MCF 10A (cell line): ENCODE results near the gene NREP. TPM values are rescaled to one million over a fixed set of nuclear protein-coding genes. Genes with fewer than 3 reads are reported as not detected.

Source experiments
- BruUV-seq: library from RNA; stranded (reverse); fragments of 400-500 nt; replicated peaks from 2 replicates; lab custom pipeline; 2021; lab: Mats Ljungman, UMichigan
- CTCF ChIA-PET: fragments of 300-600 bp; sonication (Branson Sonifier 250); formaldehyde crosslinking; extraction: SDS; loops from one replicate; lab custom pipeline; 2021; ENCODE audit warnings: antibody characterized with exemption, inconsistent platforms; lab: Yijun Ruan, JAX
- POLR2A ChIA-PET: fragments of 300-600, 350-650 bp; sonication (Branson Sonifier 250); formaldehyde crosslinking; extraction: SDS; loops from one replicate; lab custom pipeline; 2020; ENCODE audit warnings: antibody characterized with exemption, inconsistent platforms; lab: Yijun Ruan, JAX
- DNase-seq: peaks from one replicate; pipeline ENCODE4 v3.0.0-alpha.2; 2018; ENCODE audit not compliant: unreplicated experiment
- H3K27ac Mint-ChIP-seq: one replicate; pipeline ENCODE4 v1.8.0; 2022; ENCODE audit warnings: mild to moderate bottlenecking, low read depth, mixed read lengths; ENCODE audit not compliant: unreplicated experiment
- H3K27me3 Mint-ChIP-seq: one replicate; pipeline ENCODE4 v1.8.0; 2022; ENCODE audit warnings: mixed read lengths; ENCODE audit not compliant: insufficient read depth, unreplicated experiment
- H3K36me3 Mint-ChIP-seq: one replicate; pipeline ENCODE4 v1.8.0; 2022; ENCODE audit warnings: mild to moderate bottlenecking, moderate library complexity, mixed read lengths; ENCODE audit not compliant: insufficient read depth, unreplicated experiment
- H3K4me1 Mint-ChIP-seq: one replicate; pipeline ENCODE4 v1.8.0; 2022; ENCODE audit warnings: mixed read lengths; ENCODE audit not compliant: insufficient read depth, unreplicated experiment
- H3K4me3 Mint-ChIP-seq: one replicate; pipeline ENCODE4 v1.8.0; 2022; ENCODE audit warnings: mild to moderate bottlenecking, moderate library complexity, mixed read lengths; ENCODE audit not compliant: unreplicated experiment
- H3K9me3 Mint-ChIP-seq: one replicate; pipeline ENCODE4 v1.8.0; 2022; ENCODE audit warnings: mixed read lengths; ENCODE audit not compliant: unreplicated experiment
- intact Hi-C: fragments of 100-400 bp; cut with micrococcal nuclease; formaldehyde crosslinking; loops from 2 replicates; pipeline ENCODE4 v1.14.1; 2022
- total RNA-seq: library from RNA; stranded (reverse); gene quantifications from 2 replicates; pipeline ENCODE4 v1.2.3, GENCODE V29; 2022
- TF ChIP-seq, protein P1 (sequence below): fragments of 200-600 bp; IDR thresholded peaks from one replicate; pipeline ENCODE4 v1.8.0; 2022; ENCODE audit warnings: antibody characterized with exemption, mild to moderate bottlenecking; ENCODE audit not compliant: unreplicated experiment

The NREP gene
- total RNA-seq, 1 experiment from 2014 or later: 2.5 TPM

DNA sequence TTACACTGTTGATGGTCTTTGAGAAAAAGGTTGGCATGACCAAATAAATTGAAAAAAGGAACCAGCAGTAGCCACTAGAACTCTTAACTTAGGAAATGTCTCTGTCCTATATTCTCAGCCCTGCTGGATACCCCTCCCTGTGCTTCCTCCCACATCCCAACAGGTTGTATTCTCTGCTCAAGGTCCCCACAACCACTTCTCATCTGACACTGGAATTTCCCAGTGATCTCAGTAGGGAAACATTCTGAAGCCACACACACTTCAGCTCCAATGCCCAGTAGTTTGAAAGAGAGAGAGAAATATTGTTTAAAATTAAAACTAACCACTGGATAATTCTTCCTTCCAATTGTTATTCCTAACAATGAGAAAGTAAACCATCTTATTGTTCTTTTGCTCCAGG is 30.0 kb upstream of the NREP start:
- POLR2A ChIA-PET: interaction anchor here (0.8 kb wide), 1 partner anchor 63 kb away, joined by 3 read pairs; no protein-coding TSS in a partner anchor
- Mint-ChIP-seq H3K36me3 (no peaks in the 10 kb centered on the region), H3K9me3 (no peaks in the 10 kb centered on the region), H3K4me3 (no peak overlapping the region), H3K27me3 (no peaks in the 10 kb centered on the region), H3K4me1 (peaks cover 13% of the 10 kb centered on the region), H3K27ac (no peak overlapping the region)
- TF ChIP-seq, protein P1, sequence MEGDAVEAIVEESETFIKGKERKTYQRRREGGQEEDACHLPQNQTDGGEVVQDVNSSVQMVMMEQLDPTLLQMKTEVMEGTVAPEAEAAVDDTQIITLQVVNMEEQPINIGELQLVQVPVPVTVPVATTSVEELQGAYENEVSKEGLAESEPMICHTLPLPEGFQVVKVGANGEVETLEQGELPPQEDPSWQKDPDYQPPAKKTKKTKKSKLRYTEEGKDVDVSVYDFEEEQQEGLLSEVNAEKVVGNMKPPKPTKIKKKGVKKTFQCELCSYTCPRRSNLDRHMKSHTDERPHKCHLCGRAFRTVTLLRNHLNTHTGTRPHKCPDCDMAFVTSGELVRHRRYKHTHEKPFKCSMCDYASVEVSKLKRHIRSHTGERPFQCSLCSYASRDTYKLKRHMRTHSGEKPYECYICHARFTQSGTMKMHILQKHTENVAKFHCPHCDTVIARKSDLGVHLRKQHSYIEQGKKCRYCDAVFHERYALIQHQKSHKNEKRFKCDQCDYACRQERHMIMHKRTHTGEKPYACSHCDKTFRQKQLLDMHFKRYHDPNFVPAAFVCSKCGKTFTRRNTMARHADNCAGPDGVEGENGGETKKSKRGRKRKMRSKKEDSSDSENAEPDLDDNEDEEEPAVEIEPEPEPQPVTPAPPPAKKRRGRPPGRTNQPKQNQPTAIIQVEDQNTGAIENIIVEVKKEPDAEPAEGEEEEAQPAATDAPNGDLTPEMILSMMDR: no peak
- intact Hi-C loops: no loop called here
- BruUV-seq: no TSS peak
- CTCF ChIA-PET: interaction anchor here (0.6 kb wide), 1 partner anchor 16 kb away, joined by 3 read pairs; no protein-coding TSS in a partner anchor
- DNase-seq: no peak

DNA sequence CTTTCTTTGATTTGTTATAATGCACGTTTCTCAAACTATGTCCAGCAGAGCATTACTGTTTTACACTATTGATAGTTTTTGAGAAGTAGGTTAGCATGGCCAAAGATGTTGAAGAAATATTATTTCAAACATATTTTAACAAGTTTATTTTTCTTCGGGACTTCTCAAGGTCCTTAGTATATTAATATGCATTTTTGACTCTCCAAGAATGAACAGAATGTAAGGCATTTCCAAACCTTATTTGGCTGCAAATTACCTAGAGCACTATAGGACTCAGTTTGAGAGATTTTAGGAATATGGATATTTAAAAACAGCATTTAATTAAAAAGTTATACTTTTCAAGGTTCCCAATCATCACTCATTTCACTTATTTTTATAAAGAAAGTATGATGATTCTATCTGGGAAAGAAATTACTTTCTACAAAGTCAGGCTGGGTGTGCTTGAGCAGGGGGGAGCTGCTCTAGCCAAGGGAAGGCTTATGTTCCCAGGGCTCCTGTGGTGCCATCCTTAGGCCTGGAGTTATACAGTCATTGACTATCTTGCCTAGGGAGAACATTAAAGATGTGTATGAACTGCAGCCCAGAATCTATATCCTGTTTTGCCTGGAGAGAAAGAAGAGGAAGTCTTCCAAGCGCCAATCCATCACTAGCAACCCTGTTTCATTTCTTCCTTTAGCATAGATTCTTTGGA is 27.6 kb upstream of the NREP start:
- DNase-seq: no peak
- Mint-ChIP-seq H3K27ac (no peak overlapping the region), H3K4me3 (no peak overlapping the region), H3K27me3 (no peaks in the 10 kb centered on the region), H3K36me3 (no peaks in the 10 kb centered on the region), H3K4me1 (peaks cover 18% of the 10 kb centered on the region), H3K9me3 (no peaks in the 10 kb centered on the region)
- BruUV-seq: no TSS peak
- TF ChIP-seq, protein P1: no peak
- ChIA-PET POLR2A (interaction anchor here (1.2 to 1.5 kb wide), 3 partner anchors 25 to 175 kb away, joined by 4 to 5 read pairs (median 4); no protein-coding TSS in a partner anchor), CTCF (interaction anchor here (0.7 kb wide), 1 partner anchor 76 kb away, joined by 4 read pairs; no protein-coding TSS in a partner anchor)
- intact Hi-C loops: no loop called here

DNA sequence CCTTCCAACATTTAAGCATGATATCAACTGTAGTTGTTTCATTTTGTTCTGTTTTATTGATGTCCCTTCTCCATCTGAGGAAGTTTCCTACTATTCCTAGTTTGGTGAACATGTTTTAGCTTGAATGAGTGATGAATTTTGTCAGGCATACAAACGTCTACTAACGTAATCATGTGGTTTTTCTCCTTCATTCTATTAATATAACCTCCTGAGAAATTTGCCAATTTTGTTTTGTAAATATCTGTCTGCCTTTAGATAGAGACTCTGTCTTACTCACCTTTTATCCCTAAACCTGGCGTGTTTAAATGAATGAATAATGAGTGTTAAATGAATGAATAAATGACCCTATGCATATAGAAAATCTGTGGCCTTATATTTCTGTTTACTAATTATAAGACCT is 26.5 kb upstream of the NREP start:
- Mint-ChIP-seq H3K4me1 (peaks cover 18% of the 10 kb centered on the region), H3K4me3 (no peak overlapping the region), H3K36me3 (no peaks in the 10 kb centered on the region), H3K27me3 (no peaks in the 10 kb centered on the region), H3K27ac (peak overlapping the region; percentile 49), H3K9me3 (no peaks in the 10 kb centered on the region)
- ChIA-PET POLR2A (interaction anchor here (0.9 to 1.5 kb wide), 4 partner anchors 26 to 176 kb away, joined by 4 to 5 read pairs (median 4); no protein-coding TSS in a partner anchor), CTCF (interaction anchor here (0.7 kb wide), 1 partner anchor 75 kb away, joined by 4 read pairs; no protein-coding TSS in a partner anchor)
- TF ChIP-seq, protein P1: no peak
- BruUV-seq: no TSS peak
- intact Hi-C loops: no loop called here
- DNase-seq: peak; percentile 46

DNA sequence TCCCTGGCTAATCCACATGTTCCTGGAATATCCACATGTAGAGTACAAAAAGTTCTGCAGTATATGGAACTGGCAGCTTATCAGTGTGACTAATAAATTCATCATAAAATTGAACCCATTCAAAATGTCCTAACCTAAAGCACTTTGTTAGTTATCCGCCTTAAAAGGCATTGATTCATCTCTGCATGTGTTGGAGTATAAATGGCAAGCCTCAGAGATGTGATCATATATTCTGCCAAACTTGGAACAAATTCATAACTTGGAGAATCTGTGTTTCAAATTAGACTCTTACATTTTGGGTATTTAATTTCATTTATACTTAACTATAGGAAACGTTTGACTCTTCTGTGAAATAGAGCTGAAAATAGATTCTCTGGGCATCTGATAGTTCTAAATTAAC is 25.2 kb upstream of the NREP start:
- H3K4me1 Mint-ChIP-seq: peaks cover 18% of the 10 kb centered on the region
- H3K27me3 Mint-ChIP-seq: no peaks in the 10 kb centered on the region
- H3K36me3 Mint-ChIP-seq: no peaks in the 10 kb centered on the region
- POLR2A ChIA-PET: interaction anchor here (0.7 to 1.1 kb wide), 3 partner anchors 23 to 228 kb away, joined by 3 read pairs; no protein-coding TSS in a partner anchor
- no peak overlapping the region for H3K27ac Mint-ChIP-seq
- TF ChIP-seq, protein P1: no peak
- peak; percentile 25 for DNase-seq
- no TSS peak for BruUV-seq
- H3K9me3 Mint-ChIP-seq: no peaks in the 10 kb centered on the region
- no peak overlapping the region for H3K4me3 Mint-ChIP-seq
- CTCF ChIA-PET: interaction anchor here (0.6 to 1.8 kb wide), 2 partner anchors 15 to 264 kb away, joined by 3 read pairs; no protein-coding TSS in a partner anchor
- intact Hi-C loops: no loop called here
